NCI-H69 (cell line): ENCODE measurements around the gene INPP5K.
"Not testable (repeated sequence)": the region's sequence is repeated elsewhere in the genome, so short reads cannot be mapped to it uniquely, and the experiment has no call there.

Source experiments
- DNase-seq: peaks from one replicate; lab custom pipeline; 2025; lab: John Stamatoyannopoulos, UW

INPP5K gene

DNA sequence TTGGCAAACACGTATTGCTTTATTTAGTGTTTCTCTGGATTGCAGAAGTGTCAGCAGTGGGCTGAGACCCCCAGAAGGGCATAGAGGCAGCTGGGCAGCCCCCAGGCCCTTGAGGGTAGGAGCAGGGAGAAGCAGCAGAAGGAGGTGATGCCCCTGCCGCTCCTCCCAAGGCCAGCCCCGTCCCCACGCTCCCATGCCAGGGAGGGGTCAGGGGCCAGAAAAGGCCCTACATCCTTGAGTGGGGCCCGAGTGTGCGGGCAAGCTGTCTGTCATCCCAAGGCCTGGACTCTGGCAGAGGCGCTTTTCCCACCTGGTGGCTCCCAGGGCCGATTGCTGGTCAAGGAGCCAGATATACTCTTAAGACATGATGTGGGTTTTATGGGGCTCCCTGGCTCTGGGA is 52.2 kb downstream of the INPP5K start:
- no peak for DNase-seq

DNA sequence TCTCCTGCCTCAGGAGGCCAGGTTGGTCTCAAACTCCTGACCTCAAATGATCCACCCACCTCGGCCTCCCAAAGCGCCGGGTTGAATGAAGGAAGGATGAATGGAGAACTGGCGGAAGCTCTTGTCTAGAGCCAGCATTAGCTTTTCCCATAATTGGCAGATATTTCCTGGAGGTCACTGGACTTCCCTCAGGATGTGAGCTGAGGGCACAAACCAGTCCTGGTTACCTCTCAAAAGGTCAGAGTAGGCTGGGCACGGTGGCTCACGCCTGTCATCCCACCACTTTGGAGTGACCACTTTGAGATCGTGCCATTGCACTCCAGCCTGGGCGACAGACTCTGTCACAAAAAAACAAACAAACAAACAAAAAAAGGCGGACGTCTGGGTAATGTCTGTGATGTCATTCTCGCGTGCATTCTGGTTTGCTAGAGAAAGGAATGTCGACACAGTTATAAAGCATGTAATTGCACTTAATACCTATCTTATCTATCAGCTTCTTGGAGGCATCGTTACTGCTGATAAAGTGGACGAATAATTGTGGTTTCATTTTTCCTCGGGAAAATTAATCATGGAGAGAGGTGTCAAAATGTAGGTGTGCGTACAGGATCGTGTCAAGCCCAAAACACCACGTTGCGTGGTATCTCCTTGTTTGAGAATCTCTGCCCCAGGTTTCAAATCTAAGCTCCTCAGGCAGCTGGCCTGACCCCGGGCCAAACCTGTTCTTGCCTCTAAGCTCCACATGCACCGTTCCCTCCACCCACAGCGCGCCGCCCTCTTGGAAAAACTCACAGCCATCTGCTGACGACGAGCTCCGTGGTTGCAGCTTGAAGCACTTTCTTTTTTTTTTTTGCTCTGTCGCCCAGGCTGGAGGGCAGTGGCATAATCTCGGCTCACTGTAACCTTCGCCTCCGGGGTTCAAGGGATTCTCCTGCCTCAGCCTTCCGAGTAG is 54.0 kb downstream of the INPP5K start:
- DNase-seq = peak; percentile 51

DNA sequence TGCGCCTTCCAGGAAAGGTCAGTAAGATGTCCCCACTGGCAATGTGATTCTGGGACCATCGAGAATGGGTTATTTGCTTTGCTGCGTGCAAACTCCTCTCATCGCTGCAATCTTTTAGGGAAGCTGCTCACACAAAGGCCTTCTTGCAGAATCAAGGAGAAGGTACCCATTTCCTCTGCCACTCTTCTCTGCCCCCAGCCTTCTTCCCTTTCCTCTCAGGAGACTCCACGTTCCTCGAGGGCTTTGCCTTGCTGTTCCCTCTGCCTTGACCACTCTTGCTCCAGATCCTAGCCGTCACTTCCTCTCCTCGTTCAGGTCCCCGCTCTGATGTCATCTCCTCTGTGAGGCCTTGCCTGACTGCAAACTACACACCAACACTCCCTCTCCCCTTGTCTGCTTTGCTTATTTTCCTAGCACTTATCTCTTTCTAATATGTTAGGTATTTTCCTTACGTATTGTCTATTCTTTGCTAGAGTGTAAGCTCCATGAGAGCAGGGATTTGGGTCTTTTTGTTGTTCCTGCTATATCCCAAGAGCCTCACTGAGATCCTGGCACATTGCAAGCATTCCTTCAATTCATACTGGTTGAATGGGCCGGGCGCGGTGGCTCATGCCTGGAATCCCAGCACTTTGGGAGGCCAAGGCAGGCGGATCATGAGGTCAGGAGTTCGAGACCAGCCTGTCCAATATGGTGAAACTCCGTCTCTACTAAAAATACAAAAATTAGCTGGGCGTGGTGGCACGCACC is 55.0 kb downstream of the INPP5K start:
- DNase-seq = no peak

DNA sequence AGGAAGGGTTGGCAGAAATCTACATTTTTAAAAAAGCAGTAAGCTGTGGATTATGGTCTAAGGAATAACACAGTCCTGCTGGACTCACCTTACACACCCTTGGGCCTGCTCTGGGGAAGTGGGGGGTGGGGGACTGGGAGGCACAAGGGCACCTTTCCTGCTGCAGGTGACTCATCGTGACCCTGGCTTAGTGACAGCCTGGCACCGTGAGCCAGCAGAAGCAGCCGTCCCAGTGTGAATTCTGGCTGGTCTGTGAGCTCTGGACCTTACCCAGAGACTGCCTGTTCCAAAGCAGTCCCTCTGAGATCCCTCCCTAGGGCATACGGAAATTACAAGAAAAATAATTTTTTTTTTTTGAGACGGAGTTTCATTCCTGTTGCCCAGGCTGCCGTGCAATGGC is 56.2 kb downstream of the INPP5K start:
- no peak for DNase-seq

DNA sequence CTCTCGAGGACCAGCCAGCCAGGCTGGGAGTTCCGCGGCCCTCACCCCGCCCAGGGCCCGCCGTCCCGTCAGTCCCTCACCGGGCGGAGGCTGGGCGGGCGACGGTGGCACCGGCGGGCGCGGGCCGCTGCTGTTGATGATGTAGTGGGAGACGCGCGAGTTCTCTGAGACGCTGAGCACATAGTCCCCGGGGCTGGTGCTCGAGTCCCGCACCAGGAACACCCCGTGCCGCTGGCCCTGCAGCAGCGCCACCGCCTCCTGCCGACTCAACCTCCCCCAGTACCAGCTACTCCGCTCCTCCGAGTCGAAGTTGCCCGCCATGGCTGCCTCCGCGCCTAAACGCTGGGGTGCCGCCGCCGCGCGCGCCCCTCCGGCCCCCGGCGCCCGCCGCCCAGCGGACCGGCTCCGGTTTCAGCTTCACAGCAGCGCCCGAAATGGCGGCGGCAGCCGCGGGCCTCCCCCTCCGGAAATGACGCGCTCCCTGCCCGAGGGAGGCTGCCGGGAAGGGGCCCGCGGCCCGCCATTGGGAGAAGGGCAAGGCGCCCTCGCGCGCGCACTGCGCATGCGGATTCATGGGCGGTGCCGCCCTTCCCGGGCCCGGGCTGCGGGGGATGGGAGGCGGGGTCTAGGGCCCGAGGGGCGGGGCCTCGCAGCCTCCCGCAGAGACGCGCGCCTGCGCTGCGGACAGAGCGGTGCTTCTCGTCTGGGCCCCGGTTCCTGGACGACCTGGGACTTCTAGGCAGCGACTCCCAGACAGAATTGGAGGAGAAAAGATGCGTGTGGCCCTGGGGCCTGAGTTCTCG is 60.4 kb downstream of the INPP5K start, which contains the start of gene CRK:
TSS of gene CRK (minus strand) at position 436 of the 803 bp plus-strand sequence. CDS start at position 321, 115 bp downstream.
- DNase-seq = peak; percentile 94

DNA sequence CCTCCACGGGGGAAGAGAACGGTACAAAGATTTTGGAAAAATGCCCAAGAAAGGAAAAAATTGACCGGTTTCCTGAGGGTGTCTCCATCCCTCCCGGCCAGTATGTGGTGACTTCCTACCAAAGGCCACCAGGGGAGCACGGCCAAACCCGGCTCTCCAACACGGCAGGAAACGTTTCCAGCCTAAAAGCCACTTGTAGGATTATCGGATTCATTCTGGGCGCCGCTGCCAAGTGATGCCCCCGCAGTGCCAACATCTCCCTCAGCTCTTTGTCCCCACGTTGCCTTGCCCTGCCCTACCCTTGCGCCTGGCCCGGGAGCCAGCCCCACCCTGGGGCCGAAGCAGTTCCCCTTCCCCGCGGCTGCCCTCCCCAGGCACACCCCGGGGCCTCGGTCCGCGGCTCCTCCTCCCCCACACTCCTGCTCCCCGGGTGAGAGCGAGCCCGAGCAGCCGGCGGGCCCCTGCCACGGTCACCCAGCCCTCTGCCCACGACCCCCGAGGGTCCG is 61.1 kb downstream of the INPP5K start:
- peak; percentile 55 for DNase-seq

DNA sequence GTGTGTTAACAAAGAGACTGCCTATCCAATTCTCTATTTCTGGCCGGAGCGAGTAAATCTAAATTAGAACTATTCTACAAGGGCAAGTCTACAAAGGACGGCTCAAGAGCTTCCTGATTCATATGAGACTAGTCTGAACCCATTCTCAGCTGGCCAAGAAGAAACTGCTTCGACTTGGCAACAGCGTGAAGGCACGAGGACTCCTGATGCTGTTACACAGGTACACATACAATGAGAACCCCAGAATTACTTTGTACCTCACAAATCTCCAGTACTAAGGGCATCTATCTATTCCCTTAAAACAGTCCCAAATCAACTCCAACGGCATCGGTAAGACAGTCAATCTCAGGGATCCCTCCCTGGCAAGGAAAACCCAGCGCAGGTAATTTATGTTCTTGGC is 61.9 kb downstream of the INPP5K start:
- DNase-seq = no peak

DNA sequence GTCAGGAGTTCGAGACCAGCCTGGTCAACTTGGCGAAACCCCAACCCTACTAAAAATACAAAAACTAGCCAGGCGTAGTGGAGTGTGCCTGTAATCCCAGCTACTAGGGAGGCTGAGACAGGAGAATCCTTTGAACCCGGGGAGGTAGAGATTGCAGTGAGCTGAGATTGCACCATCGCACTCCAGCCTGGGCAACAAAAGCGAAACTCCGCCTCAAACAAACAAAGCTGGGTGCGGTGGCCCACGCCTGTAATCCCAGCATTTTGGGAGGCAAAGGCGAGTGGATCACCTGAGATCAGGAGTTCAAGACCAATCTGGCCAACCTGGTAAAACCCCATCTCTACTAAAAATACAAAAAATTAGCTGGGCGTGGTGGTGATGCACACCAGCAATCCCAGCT is 62.7 kb downstream of the INPP5K start:
- DNase-seq = not testable (repeated sequence)

DNA sequence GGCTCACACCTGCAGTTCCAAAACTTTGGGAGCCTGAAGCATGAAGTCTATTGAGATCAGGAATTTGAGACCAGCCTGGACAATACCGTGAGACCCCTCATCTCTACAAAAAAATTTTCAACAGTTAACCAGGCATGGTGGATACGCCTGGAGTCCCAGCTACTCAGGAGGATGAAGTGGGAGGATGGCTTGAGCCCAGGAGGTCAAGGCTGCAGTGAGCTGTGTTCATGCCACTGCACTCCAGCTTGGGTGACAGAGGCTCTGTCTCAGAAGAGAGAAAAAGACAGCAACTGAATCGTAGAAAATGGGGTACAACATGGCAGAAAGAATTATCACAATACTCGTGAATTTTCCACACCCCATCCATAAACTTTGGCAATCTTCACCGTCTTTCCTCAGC is 63.6 kb downstream of the INPP5K start:
- no peak for DNase-seq

DNA sequence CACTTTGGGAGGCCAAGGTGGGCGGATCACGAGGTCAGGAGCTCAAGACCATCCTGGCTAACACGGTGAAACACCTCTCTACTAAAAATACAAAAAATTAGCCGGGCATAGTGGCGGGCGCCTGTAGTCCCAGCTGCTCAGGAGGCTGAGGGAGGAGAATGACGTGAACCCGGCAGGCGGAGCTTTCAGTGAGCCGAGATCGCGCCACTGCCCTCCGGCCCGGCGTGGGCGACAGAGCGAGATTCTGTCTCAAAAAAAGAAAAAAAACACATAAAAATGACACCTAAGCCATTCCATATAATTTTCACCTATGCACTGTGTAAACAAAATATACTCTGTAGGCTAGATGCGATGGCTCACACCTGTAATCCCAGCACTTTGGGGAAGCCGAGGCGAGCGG is 66.2 kb downstream of the INPP5K start:
- DNase-seq = not testable (repeated sequence)

DNA sequence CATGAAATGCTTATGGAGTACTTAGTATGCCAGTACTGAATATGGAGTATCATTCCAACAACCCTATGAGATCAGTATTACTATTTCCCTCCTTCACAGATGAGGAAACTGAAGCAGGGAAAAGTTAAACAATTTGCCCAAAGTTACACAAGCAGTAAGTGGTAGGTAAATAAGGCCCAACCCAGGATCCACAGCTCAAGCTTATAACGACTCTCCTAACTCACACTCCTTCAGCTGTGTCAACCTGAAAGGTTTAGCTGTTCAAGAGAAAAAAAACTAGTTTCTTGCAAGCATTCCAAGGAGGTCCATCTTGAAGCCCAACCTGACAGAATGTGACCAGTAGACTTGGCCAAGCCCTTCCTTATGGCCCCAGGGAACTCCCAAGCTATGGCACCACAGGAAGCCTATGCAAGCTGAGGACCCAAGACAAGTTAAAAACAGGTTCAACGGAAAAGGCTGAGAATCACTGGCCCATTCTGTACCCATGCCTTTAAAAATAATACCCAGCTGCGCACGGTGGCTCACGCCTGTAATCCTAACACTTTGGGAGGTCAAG is 66.9 kb downstream of the INPP5K start:
- DNase-seq = no peak

DNA sequence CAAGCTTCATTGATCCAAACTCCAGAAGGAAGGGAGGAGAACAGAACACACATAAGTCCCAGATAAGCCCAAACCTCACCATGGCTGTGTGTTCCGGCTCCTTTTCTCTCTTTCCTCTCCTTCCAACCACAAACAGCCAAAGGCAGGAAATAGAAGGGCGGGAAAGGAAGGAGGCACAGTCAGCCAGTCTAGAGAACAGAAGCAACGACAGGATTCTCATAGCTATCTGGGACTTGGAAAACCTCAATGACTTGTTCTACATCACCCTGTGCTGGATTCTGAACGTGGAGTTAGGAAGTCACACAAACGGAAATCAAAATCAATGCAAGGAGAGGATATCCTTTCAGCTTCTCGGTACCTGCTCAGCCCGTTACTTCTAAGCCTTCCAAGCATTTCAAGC is 69.4 kb downstream of the INPP5K start:
- DNase-seq = no peak

DNA sequence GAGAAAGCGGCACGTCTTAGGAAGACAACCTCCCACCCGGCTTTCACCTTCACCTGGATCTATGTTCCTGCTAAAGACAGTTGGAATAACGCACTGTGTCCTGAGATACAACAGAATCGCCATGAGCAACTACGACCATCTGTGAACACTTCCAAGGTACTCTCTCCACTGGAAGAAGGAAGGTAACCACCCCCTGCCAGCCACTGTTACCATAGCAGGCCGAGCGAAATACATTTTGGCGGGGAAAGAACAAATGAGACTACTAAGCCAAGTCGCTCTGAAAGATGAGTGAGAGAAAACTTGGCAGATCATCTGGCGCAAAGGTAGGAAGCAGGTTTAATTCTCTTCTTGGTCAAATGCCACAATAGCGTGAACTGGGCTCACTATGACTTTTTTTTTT is 70.2 kb downstream of the INPP5K start:
- DNase-seq = no peak

DNA sequence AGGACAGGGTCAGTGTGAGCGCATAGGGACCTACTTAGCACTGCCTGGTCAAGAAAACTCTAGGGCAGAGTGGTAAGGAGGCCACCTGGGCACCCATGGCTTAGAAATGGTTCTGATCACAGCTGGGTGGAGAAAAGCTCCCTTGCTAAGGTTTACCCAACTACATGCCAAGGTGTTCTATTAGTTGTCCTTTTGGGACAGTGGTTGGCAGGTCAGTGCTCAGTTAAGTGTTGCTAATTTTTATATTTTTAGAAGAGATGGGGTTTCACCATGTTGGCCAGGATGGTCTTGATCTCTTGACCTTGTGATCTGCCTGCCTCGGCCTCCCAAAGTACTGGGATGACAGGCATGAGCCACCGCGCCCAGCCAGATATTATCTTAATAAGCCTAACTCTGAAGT is 70.7 kb downstream of the INPP5K start:
- DNase-seq = not testable (repeated sequence)
